Measurements from ENCODE around the gene CPD.
"Not testable (repeated sequence)": the region's sequence is repeated elsewhere in the genome, so short reads cannot be mapped to it uniquely, and the experiment has no call there.

The CPD gene

GRCh38 chr17:30378825-30379302 is at the start of gene CPD:
Gene CPD, plus strand, starts transcription at chr17:30378927. Its CDS starts 54 bp downstream, at chr17:30378981.
- peak; percentile 86 for DNase-seq

DNA sequence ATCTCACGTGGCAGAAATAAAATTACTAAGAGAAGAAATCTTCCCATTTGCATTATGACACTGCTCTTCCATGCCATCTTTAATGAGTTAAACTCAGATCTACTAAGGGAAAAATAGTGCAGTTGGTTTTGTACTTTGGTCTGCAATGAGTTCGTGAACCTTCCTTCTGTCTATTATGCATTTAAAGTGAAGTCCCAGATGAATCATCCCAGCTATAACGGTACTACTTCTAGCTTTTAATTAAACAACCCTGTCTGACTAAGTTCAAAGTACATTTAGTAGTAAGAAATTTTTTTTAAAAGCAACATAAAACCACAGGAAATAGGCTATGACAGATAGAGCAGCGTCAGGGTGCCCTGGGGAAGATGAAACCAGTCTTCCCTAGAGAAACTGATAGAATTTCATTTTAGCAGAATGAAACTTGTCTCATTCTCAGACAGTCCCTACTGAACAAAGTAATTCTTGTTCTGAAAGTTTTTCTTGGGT is 46.6 kb upstream of the CPD start:
- no peak for DNase-seq

DNA sequence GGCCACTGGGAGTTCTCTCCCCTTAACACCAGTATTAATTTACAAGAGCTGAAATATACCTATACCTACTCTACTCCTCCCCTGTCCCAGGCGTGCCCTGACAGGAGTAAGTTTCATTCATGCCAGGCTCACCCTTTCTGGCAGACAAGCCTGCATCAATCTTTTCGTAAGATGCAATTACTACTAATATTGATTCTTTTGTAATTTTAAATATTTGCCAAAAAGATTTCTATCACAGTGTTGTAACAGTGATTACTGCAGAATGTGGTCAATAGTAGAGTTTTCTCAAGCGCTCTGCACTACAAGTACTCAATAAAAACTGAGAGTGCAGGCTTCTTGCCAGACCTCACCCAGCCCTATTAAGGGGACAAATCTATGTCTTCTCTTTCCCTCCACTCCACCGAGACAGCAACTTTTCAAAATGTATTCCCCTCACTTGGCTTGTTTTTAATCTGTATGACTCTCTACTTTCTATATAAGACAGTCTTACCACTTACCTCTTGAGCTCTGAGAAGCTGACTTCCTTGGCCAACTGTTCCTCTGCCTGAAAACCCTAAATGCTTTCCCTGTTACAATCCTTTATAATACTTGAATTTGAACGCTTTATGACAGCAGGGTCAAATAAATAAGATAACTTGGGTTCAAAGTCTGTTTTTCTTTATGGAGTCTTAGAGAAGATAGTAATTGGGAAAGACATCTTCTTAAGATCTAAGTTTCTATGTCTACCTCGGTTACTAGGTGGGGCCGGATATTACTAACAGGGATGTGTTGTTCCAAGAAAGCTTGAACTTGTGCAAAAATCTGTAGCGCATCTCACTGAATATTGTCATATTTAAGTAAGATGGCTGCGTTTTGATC is 45.0 kb upstream of the CPD start, which contains the start of gene TMIGD1:
Gene TMIGD1 (minus strand): TSS at position 555 of the 858 bp plus-strand sequence. CDS start 1,924 bp downstream, outside the sequence.
- peak; percentile 30 for DNase-seq

DNA sequence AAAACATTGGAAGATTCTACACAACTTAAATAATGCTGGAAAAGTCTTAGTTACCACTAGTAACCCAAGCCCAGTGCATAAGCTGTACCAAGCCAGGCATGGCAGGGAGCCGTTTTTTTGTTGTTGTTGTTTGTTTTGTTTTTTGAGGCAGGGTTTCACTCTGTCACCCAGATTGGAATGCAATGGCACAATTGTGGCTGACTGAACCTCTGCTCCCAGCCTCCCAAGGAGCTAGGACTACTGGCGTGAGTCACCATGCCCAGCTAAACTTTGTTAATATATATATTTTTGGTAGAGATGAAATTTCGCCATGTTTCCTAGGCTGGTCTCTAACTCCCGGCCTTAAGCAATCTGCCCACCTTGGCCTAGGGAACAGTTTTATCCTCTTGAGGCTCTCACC is 44.3 kb upstream of the CPD start:
- DNase-seq: no peak

DNA sequence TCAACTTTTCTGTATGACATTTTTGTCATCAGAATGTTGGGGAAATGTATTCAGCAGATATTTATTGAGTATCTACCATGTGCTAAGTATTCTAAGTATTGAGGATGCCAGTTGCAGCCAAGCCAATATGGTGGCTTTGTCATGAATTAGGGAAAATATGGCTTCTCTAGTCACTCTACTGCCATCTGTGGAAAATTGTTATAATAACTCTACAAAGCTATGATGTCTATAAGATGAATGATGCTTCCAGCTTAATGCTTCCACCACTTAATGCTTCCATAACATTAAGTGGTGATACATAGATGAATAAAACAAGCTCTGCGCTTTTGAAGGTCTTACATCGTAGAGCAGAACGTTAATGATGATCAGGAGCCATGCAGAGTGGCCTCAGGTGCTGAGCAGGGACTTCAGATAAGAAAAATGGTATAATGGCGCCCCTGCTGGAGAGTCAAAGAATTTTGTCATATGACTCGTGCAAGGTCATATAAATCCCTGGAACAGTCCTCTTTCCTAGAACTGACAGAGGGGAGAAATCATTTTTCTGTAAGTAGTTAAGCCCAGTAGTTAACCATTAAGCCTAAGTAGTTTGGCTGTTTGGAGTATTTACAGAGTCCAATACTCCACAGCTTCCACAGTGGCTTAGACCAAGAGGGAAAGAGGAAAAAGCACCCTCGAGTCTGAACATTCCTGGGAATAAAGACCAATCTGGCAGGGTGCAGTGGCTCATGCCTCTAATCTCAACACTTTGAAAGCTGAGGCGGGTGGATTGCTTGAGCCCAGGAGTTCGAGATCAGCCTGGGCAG is 42.2 kb upstream of the CPD start:
- DNase-seq: peak; percentile 90

DNA sequence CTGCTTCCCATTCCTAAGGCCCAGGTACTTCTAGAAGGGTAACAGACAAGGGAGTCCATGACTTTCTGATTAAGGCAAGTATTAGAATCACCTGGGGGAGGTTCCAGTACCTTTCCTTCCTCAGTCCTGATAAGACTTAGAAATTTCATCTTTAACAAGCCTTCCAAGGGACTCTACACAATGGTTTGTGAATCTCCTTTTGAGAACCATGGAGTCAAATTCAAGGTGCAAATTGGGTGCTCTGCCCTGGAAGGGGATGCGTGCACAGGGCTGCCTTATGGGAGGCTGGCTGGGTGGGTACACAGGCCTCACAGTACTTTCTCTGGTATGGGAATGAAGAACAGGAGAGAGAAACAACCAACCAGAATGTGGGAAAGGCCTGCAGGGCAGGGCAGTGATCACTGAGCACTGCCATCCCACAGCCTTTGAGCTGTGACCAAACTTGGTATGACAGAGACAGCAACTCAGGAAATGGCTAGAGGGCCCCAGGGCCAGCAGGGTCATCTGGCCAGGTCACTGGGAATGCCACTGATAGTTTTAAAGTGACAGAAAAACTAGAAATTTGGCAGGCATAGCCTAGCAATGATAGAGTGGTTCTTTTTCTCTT is 41.2 kb upstream of the CPD start:
- DNase-seq: no peak

DNA sequence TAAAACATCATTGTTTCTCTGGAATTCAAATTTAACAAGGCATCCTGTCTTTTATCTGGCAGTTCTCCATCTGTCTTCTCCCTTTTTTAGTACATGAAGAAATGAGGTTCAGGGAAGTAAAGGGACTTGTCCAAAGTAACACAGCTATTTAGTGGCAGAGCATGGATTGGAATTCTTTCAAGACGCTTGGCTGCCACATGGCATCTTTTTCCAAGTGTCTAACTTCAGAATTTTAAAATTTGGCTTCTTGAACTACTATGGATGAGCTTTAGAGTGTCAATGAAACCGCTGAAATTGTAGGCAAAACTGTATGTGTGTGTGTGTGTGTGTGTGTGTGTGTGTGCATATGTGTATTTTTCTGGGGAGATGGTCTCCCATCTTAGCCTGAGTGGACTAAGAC is 39.6 kb upstream of the CPD start:
- DNase-seq: no peak

DNA sequence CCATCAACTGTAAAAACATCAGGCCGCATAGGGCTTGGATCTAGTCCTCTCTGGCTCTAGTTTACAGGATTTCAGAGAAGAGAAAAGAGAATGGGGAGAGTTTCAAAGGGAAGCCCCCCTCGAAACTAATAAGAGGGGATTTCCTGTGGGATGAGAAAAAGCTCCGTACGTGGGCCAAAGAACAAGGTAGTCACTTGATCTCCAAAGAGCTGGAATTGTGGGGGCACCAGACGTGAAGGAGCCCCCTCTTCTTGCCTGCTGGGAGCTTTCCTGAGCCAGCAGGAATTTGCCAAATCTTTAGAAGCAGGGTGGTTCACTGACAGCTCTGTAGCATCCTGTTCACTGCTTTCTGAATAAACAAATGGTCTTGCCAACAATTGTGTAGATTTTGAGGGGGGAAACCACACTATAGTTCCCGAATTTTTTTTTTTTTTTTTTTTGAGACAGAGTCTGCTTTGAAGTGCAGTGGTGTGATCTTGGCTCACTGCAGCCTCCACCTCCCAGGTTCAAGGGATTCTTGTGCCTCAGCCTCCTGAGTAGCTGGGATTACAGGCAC is 37.8 kb upstream of the CPD start:
- no peak for DNase-seq

DNA sequence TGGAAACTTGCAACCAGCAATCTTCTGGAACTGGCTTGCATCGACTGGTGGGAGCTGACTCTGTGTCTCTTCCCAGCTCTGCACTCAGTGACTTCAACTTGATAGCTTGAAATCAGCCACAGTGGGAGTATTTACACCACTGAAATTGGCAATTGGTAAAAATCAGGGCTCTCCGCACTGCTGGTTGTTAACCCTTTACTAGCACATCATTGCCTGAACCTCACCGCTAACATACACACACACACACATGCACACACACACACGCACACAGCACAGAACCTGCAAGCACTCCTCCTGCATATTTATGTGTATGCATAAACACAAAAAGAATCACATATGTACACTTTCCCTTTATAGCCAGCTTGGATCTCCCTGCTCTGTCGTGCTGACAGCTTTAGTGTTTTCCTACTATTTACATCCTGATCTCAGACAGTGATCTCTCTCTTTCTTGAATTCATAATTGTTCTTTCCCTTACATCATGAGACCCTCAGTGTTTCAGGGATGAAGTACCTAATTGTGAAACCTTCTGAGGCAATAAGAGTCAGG is 37.0 kb upstream of the CPD start:
- no peak for DNase-seq

- not testable (repeated sequence) for DNase-seq
These were observed 35.5 kb upstream of the CPD start for GRCh38 chr17:30343244-30343643.

DNA sequence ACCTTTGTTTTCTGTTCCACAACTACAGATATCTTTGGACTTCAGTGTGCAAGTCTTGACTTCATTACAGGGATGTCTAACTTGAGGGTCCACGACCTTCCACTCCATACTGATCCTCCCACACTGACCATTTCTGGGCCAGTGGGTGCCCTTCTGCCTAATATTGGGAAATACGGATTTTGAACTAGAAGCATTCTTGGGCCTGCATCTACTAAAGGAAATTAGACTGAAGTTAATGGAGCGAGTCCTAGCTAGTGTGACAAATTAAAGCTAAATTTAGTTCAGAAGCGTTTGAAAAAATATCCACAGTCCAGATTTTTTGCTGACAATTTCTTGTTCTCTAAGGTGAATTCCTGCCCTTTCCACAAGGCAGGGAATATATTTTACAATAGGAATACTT is 34.9 kb upstream of the CPD start:
- no peak for DNase-seq

GRCh38 chr17:30344283-30345088 is 34.2 kb upstream of the CPD start:
- DNase-seq: peak; percentile 33

GRCh38 chr17:30345089-30345433 is 33.7 kb upstream of the CPD start:
- no peak for DNase-seq

- DNase-seq: no peak
These were observed 33.1 kb upstream of the CPD start for GRCh38 chr17:30345527-30346075.

- no peak for DNase-seq
These were observed 32.4 kb upstream of the CPD start for GRCh38 chr17:30346221-30346795.

- DNase-seq: no peak
These were observed 31.2 kb upstream of the CPD start for GRCh38 chr17:30347488-30347887.

GRCh38 chr17:30349252-30349651 is 29.5 kb upstream of the CPD start:
- DNase-seq: no peak

DNA sequence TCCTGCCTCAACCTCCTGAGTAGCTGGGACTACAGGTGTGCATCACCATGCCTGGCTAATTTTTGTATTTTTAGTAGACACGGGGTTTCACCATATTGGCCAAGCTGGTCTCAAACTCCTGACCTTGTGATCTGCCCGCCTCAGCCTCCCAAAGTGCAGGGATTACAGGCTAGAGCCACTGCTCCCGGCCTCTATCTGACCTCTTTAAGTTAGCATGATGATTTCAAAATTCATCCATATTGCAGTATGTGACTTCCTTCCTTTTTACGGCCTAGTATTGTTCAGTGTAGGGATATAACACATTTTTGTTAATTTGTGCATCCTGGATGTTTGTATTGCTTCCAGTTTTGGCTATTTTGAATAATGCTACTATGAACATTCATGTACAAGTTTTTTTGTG is 27.5 kb upstream of the CPD start:
- DNase-seq: not testable (repeated sequence)

DNA sequence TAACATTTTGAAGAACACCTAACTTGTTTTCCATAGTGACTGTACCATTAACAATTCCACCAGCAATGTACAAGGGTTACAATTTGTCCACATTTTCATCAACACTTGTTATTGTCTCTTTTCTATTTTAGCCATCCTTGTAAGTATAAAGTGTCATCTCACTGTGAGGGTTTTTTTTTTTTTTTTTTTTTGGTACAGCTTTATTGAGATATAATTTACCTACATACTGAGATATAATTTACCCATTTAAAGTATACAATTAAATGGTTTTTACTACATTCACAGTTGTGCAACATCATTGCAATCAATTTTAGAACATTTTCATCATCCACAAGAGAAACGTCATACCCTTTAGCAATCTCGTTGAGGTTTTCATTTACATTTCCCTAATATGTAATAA is 27.0 kb upstream of the CPD start:
- DNase-seq: no peak

DNA sequence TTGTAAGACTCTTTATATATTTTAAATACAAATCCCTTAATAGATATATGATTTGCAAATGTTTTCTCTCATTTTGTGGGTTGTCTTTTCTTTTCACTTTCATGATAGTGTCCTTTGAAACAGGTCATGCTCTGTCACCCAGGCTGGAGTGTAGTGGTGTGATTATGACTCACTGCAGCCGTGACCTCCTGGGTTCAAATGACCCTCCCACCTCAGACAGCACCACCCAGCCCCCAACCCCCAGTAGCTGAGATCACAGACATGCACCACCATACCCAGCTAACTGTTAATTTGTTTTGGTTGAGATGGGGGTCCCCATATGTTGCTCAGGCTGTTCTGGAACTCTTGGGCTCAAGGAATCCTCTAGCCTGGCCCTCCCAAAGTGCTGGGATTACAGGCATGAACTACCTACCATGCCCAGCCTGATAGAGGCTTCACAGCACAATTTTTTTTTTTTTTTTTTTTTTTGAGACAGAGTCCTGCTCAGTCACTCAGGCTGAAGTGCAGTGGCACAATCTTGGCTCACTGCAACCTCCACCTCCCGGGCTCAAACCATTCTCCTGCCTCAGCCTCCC is 26.4 kb upstream of the CPD start:
- no peak for DNase-seq

DNA sequence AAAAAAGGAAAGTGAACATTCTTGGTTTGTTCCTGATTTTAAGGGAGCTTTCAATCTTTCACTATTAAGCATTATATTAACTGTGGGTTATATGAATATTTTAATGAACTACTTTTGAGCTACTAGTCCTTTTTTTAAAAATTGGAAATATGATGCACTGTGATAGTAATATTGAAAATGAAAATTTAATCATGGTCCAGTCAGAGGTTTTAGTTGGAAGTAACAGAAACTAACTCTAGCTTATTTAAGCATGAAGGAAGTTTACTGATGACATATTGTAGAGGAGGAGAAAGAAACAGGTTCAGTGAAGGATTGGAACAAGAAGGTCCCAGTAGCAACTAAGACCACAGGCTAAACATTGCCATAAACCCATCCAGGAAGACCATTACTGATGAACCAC is 24.0 kb upstream of the CPD start:
- no peak for DNase-seq

Data from NCI-H1105 treated with DMSO at 0.1 percent for 48 hours (cell line).